ENCODE data around the gene RALA. TPM values are rescaled to one million over a fixed set of nuclear protein-coding genes. Genes with fewer than 3 reads are reported as not detected.
"Not testable (repeated sequence)": the region's sequence is repeated elsewhere in the genome, so short reads cannot be mapped to it uniquely, and the experiment has no call there.

RALA gene
- total RNA-seq, 2 donors from 2014 or later, result 21.6 to 22.6 TPM

GRCh38 chr7:39672176-39672575, 48.8 kb downstream of the RALA start:
- DNase-seq (no peak), ATAC-seq (no peak)
- intact Hi-C loops (cut with DNase I), result no loop called here

DNA sequence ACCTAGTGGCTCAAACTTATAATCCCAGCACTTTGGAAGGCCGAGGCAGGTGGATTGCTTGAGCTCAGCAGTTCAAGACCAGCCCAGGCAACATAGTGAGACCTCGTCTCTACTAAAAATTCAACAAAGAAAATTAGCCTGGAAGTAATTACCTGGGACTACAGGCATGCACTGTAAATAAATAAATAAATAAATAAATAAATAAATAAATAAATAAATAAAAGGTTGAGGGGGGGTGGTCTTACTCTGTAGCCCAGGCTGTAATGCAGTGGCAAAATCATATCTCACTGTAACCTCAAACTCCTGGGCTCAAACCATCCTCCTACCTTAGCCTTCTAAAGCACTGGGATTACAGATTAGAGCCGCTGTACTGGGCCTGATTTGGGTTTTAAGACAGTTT, 50.5 kb downstream of the RALA start:
- DNase-seq, result no peak
- ATAC-seq, result no peak
- intact Hi-C loops (cut with DNase I), result no loop called here

DNA sequence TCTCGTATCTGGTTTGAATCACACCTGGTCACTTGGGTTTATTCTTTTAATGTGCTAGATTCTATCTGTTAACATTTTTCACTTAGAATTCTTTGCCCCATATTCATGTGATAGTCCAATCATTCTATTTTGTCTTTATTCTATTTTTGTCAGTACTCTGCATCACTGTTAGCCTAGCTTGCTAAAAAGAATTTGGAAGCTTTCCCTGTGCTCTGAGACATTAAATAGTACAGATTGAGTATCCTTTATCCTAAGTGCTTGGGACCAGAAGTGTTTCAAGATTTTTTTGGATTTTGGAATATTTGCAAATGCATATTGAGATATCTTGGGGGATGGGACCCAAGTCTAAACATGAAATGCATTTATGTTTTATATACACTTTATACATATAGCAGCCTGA, 51.0 kb downstream of the RALA start:
- intact Hi-C loops (cut with DNase I), result no loop called here
- ATAC-seq, result peak in 1 of 2 donors; percentile 72
- no peak for DNase-seq

- DNase-seq, result no peak
- intact Hi-C loops (cut with DNase I), result no loop called here
- no peak for ATAC-seq
Measured at GRCh38 chr7:39676346-39676745, 53.0 kb downstream of the RALA start.

DNA sequence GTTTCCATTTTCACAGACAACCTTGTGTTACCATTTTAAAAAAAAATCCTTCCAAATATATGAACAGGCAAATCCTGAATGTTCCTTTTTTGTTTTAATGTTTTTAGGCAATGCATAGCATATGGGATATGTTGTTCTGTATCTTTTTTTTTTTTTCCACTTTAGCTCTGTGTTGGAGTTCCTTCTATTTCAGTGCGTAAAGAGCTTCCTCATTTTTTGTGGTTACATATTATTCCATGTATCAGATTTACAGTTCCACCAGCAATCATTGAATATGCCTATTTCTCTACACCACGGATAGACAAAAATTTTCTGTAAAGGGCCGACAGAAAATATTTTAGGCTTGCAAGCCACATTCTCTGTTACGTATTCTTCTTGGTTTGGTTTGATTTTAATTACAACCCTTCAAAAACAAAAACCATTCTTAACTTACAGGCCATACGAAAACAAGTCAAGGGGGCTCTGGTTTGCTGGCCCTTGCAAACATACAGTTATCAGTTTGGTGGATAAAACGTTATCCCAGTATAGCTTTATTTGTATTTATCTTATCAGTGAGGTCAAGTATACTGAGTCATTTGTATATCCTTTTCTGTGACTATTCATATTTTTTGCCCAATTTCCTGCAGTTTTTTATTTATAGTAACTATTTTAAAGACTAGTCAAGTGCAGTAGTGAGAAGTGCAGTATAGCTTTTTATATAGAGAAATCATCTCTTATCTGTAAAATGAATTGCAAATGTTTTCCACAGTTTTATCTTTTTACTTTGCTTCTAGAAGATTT, 55.7 kb downstream of the RALA start:
- intact Hi-C loops (cut with DNase I), result no loop called here
- ATAC-seq, result no peak
- DNase-seq, result no peak

- intact Hi-C loops (cut with DNase I), result loop anchor here in 1 of 2 donors (5.0 kb wide), 1 partner anchor 53 kb away; no protein-coding TSS in a partner anchor
- not testable (repeated sequence) for ATAC-seq, DNase-seq
Measured at GRCh38 chr7:39679874-39680273, 56.5 kb downstream of the RALA start.

- no peak for ATAC-seq
- intact Hi-C loops (cut with DNase I), result loop anchor here in 1 of 2 donors (5.0 kb wide), 1 partner anchor 55 kb away; no protein-coding TSS in a partner anchor
- no peak for DNase-seq
Measured at GRCh38 chr7:39681887-39682441, 58.6 kb downstream of the RALA start.

GRCh38 chr7:39683216-39683845, 60.0 kb downstream of the RALA start:
- DNase-seq, result no peak
- peak in 1 of 2 donors; percentile 47 for ATAC-seq
- intact Hi-C loops (cut with DNase I), result loop anchor here in 1 of 2 donors (5.0 kb wide), 1 partner anchor 56 kb away; no protein-coding TSS in a partner anchor

DNA sequence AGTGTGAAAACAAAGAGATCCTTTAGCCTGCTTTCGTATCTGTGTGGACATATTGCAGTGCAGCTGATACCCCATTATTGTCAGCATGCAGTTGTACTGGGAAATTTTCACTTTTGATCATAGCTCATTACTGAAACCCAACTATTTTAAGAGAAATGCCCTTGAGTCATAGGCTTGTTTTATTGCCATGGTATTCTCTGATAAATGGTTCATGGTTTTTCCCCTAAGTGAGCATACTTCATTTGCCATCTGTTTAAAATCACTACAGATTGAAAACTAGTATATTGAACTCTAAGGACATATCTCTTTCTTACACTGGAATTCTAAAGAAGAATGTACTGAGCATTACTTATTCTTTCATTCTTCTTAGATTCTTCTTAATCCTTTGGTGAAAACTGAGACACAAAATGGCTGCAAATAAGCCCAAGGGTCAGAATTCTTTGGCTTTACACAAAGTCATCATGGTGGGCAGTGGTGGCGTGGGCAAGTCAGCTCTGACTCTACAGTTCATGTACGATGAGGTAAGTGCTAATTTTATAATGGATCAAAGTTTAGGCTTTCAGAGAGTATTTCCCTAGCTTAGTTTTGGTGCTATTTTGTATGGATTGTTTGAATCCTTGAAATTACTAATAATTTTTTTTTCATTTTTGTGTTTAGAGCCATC, 63.0 kb downstream of the RALA start:
- ATAC-seq (no peak), DNase-seq (no peak)
- intact Hi-C loops (cut with DNase I), result no loop called here

DNA sequence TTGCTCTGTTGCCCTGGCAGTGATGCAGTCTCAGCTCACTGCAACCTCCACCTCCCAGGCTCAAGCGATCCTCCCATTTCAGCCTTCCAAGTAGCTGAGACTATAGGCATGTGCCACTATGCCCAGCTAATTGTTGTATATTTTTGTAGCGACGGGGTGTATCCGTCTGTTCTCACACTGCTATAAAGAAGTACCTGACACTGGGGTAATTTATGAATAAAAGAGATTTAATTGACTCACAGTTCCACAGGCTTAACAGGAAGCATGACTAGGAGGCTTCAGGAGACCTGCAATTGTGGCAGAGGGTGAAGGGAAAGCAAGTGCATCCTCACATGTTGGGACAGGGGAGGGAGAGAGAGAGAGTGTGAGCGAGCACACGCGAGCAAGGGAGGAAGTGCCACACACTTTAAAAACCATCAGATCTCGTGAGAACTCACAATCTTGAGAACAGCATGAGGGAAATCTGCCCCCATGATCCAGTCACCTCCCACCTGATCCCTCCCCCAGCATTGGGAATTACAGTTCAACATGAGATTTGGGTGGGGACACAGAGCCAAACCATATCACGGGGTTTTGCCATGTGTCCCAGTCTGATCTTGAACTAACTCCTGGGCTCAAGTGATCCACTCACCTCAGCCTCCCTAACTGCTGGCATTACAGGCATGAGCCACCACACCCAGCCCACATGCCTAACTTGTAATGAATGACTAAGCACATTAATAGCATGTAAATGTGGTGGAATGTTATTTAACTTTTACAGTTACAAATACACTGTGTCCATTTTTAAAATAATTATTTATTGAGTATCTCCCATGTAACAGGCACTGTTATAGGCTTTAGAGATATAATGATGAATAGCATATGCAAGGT, 65.5 kb downstream of the RALA start:
- intact Hi-C loops (cut with DNase I), result no loop called here
- ATAC-seq (peak in 1 of 2 donors; percentile 22), DNase-seq (no peak)

- ATAC-seq (no peak), DNase-seq (no peak)
- intact Hi-C loops (cut with DNase I), result no loop called here
Measured at GRCh38 chr7:39691821-39692220, 68.4 kb downstream of the RALA start.

- DNase-seq, ATAC-seq: not testable (repeated sequence)
Measured at GRCh38 chr7:39693086-39693485, 69.7 kb downstream of the RALA start.

GRCh38 chr7:39693812-39694211, 70.4 kb downstream of the RALA start:
- intact Hi-C loops (cut with DNase I), result no loop called here
- DNase-seq (no peak), ATAC-seq (no peak)

More at GRCh38 chr7:39693086-39693485, 69.7 kb downstream of the RALA start:
- intact Hi-C loops (cut with DNase I), result not testable (repeated sequence)

DNA sequence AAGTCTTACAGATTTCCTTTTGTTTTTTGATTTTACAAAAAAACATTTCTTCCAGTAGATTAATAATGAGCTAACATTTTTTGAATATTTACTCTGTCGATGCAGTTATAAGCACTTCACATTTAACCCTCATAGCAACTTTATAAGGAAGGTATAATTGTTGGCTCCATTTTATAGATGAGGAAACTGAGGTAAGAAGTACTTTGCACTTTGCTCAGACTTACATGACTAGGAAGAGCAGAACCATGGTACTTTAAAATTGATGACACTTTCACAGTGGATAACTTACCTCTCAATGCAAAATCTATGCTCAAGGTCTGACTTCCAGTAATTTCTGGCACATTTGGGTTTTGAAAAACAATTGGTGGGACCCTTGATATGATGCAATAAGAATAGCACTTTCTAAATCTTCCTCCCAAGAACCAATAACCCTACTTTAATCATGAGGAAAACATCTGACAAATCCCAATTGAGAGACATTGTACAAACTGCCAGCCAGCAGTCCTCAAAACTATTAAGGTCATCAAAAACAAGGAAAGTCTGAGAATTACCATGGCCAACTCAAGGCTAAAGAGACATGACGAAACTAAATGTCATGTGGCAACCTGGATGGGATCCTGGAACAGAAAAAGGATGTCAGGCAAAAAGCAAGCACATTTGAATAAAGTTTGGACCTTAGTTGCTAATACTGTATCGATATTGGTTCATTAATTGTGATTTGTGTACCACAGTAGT, 72.6 kb downstream of the RALA start:
- intact Hi-C loops (cut with DNase I), result no loop called here
- ATAC-seq (no peak), DNase-seq (no peak)

DNA sequence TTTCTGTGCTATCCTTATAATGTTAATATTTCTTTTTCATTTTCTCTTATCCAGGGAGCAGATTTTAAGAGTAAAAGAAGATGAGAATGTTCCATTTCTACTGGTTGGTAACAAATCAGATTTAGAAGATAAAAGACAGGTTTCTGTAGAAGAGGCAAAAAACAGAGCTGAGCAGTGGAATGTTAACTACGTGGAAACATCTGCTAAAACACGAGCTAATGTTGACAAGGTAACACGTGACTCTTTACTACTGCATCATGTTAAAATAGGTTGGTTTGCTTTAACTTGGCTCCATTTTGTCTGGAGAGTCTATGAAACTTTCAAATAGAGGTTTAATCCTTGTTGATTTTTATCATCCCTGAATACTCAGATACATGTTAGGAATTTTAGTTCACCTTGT, 73.3 kb downstream of the RALA start:
- intact Hi-C loops (cut with DNase I), result no loop called here
- ATAC-seq (no peak), DNase-seq (no peak)

DNA sequence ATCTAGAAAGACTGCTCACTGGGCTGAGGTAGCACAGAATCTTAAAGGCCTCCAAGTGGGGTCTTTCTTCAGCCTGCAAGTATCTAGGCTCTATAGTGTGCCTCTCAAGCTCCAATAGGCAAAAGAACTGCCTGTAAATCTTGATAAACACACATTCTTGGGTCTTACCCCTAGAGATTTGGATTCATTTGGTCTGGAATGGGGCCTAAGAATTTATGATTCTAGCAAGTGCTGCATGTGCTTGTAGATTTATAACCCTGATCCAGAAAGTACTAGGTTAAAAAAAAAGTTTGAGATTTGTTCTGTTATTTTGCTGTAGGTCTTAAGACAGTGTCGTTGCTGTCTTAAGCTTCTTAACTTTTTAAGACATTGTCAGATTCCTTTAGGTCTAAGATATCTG, 74.1 kb downstream of the RALA start:
- intact Hi-C loops (cut with DNase I), result no loop called here
- ATAC-seq (no peak), DNase-seq (no peak)

DNA sequence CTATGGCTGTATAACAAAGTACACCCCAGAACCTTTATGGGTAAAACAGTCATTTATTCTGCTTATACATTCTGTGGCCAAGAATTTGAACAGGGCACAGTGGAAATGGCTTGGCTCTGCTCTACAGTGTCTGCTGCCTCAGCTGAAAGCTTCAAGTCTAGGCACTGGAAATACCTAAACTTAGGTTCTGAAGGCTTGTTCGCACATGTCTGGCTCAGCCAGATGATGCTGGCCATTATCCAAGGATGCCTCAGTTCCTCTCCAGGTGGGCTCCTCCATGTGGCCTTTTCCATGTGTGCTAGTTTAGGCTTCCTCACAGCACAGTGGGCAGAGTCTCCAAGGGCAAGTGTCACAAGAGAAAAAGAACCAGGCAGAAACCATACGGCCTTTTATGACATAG, 76.8 kb downstream of the RALA start:
- ATAC-seq (no peak), DNase-seq (no peak)
- intact Hi-C loops (cut with DNase I), result no loop called here

GRCh38 chr7:39700932-39701331, 77.6 kb downstream of the RALA start:
- ATAC-seq (peak in 1 of 2 donors; percentile 40), DNase-seq (no peak)
- intact Hi-C loops (cut with DNase I), result no loop called here
